Suppressor macrophage (primary cell): ENCODE measurements around the gene ADAM8.
"Not testable (repeated sequence)": the region's sequence is repeated elsewhere in the genome, so short reads cannot be mapped to it uniquely, and the experiment has no call there.

Experiments used
- DNase-seq, 4 experiments: peaks; one replicate each; pipeline ENCODE4 v3.0.0-alpha.2; 2020 to 2022
- total RNA-seq, 17 experiments: gene quantifications; one replicate each; lab custom pipeline; 2026; ENCODE audit warnings: mixed read lengths in 6 of 17, inconsistent platforms in 3 of 17; lab: John Stamatoyannopoulos, UW

The ADAM8 gene
- 48.7 to 168 (median 92.2) reads per million in 17 experiments for total RNA-seq

GRCh38 chr10:133276435-133277201, at the start of gene ADAM8:
Gene ADAM8, minus strand, starts transcription at chr10:133276868. Its CDS starts 51 bp downstream, at chr10:133276817.
- peak; percentile 50 to 81 (median 55) for DNase-seq

GRCh38 chr10:133326223-133326551, 49.5 kb upstream of the ADAM8 start:
- no peak for DNase-seq

- DNase-seq = peak in 2 of 4 experiments; percentile 26 to 46
These were observed 49.0 kb upstream of the ADAM8 start for GRCh38 chr10:133325440-133326222.

GRCh38 chr10:133324857-133325260, 48.2 kb upstream of the ADAM8 start:
- DNase-seq = no peak

- peak in 2 of 4 experiments; percentile 31 to 62 for DNase-seq
These were observed 47.6 kb upstream of the ADAM8 start for GRCh38 chr10:133324198-133324792.

GRCh38 chr10:133322064-133322709, 45.5 kb upstream of the ADAM8 start:
- DNase-seq = not testable (repeated sequence)

GRCh38 chr10:133320852-133321422, 44.3 kb upstream of the ADAM8 start:
- DNase-seq = not testable (repeated sequence)

GRCh38 chr10:133318494-133319127, 41.9 kb upstream of the ADAM8 start:
- DNase-seq = peak; percentile 69 to 88 (median 80)

- DNase-seq = no peak
These were observed 40.1 kb upstream of the ADAM8 start for GRCh38 chr10:133316732-133317131.

GRCh38 chr10:133316266-133316665, 39.6 kb upstream of the ADAM8 start:
- DNase-seq = no peak

- no peak for DNase-seq
These were observed 39.2 kb upstream of the ADAM8 start for GRCh38 chr10:133315847-133316246.

GRCh38 chr10:133314911-133315310, 38.2 kb upstream of the ADAM8 start:
- no peak for DNase-seq

- no peak for DNase-seq
These were observed 36.5 kb upstream of the ADAM8 start for GRCh38 chr10:133313192-133313591.

GRCh38 chr10:133312769-133313145, 36.1 kb upstream of the ADAM8 start:
- no peak for DNase-seq

GRCh38 chr10:133312016-133312768, 35.5 kb upstream of the ADAM8 start:
- no peak for DNase-seq

- DNase-seq = no peak
These were observed 34.9 kb upstream of the ADAM8 start for GRCh38 chr10:133311570-133311969.

GRCh38 chr10:133310789-133311188, 34.1 kb upstream of the ADAM8 start:
- no peak for DNase-seq

- DNase-seq = no peak
These were observed 33.7 kb upstream of the ADAM8 start for GRCh38 chr10:133310399-133310755.

- no peak for DNase-seq
These were observed 33.2 kb upstream of the ADAM8 start for GRCh38 chr10:133309720-133310398.

GRCh38 chr10:133309100-133309719, 32.5 kb upstream of the ADAM8 start:
- peak; percentile 95 to 98 (median 97) for DNase-seq
